ENCODE results near the gene EPGN. TPM values are rescaled to one million over a fixed set of nuclear protein-coding genes. Genes with fewer than 3 reads are reported as not detected.

The EPGN gene
- polyA plus RNA-seq, 1 donor from 2014 or later, result not detected

- no peak overlapping the region for H3K27ac ChIP-seq (ENCODE audit: low read length)
- no peak overlapping the region for H3K9ac ChIP-seq (ENCODE audit: low read length)
- H3K36me3 ChIP-seq (ENCODE audit: insufficient read depth, low read length), result no peaks in the 10 kb centered on the region
- no peak for TF ChIP-seq POLR2AphosphoS5 (IDR thresholded peaks at IDR 0.05)
- TF ChIP-seq EP300 (conservative IDR thresholded peaks at IDR 0.05; ENCODE audit: poor library complexity, severe bottlenecking), result no peak
- no peaks in the 10 kb centered on the region for H3K9me2 ChIP-seq (ENCODE audit: insufficient read depth, low read length)
- H3K9me3 ChIP-seq (ENCODE audit: low read length), result no peaks in the 10 kb centered on the region
- H3F3A ChIP-seq (ENCODE audit: insufficient read depth, low read length, poor library complexity, severe bottlenecking), result no peaks in the 10 kb centered on the region
- H3K27me3 ChIP-seq (ENCODE audit: insufficient read depth, low read depth, low read length), result no peaks in the 10 kb centered on the region
- H3K4me2 ChIP-seq (ENCODE audit: low read length), result no peak overlapping the region
- no peak overlapping the region for H2AFZ ChIP-seq (ENCODE audit: low read depth, low read length)
- H3K4me3 ChIP-seq (ENCODE audit: low read length), result no peak overlapping the region
- H3K79me2 ChIP-seq (replicated peaks; ENCODE audit: insufficient read depth, low read length), result no peaks in the 10 kb centered on the region
- H4K20me1 ChIP-seq (ENCODE audit: insufficient read depth), result no peaks in the 10 kb centered on the region
Measured at GRCh38 chr4:74267998-74268606, 40.2 kb upstream of the EPGN start.

GRCh38 chr4:74268643-74269042, 39.6 kb upstream of the EPGN start:
- Histone ChIP-seq H3F3A (ENCODE audit: insufficient read depth, low read length, poor library complexity, severe bottlenecking) (no peaks in the 10 kb centered on the region), H3K4me3 (ENCODE audit: low read length) (no peak overlapping the region), H3K9me2 (ENCODE audit: insufficient read depth, low read length) (no peaks in the 10 kb centered on the region), H3K36me3 (ENCODE audit: insufficient read depth, low read length) (no peaks in the 10 kb centered on the region), H4K20me1 (ENCODE audit: insufficient read depth) (no peaks in the 10 kb centered on the region), H2AFZ (ENCODE audit: low read depth, low read length) (no peak overlapping the region), H3K9me3 (ENCODE audit: low read length) (no peaks in the 10 kb centered on the region), H3K27me3 (ENCODE audit: insufficient read depth, low read depth, low read length) (no peaks in the 10 kb centered on the region), H3K4me2 (ENCODE audit: low read length) (no peak overlapping the region), H3K27ac (ENCODE audit: low read length) (no peak overlapping the region), H3K9ac (ENCODE audit: low read length) (no peak overlapping the region), H3K79me2 (replicated peaks; ENCODE audit: insufficient read depth, low read length) (no peaks in the 10 kb centered on the region)
- TF ChIP-seq SMC3 (conservative IDR thresholded peaks at IDR 0.05; ENCODE audit: poor library complexity), result no peak
- no peak for TF ChIP-seq POLR2AphosphoS5 (IDR thresholded peaks at IDR 0.05)
- no peak for TF ChIP-seq TAF1 (IDR thresholded peaks at IDR 0.05; ENCODE audit: low read depth)
- TF ChIP-seq, protein P1, sequence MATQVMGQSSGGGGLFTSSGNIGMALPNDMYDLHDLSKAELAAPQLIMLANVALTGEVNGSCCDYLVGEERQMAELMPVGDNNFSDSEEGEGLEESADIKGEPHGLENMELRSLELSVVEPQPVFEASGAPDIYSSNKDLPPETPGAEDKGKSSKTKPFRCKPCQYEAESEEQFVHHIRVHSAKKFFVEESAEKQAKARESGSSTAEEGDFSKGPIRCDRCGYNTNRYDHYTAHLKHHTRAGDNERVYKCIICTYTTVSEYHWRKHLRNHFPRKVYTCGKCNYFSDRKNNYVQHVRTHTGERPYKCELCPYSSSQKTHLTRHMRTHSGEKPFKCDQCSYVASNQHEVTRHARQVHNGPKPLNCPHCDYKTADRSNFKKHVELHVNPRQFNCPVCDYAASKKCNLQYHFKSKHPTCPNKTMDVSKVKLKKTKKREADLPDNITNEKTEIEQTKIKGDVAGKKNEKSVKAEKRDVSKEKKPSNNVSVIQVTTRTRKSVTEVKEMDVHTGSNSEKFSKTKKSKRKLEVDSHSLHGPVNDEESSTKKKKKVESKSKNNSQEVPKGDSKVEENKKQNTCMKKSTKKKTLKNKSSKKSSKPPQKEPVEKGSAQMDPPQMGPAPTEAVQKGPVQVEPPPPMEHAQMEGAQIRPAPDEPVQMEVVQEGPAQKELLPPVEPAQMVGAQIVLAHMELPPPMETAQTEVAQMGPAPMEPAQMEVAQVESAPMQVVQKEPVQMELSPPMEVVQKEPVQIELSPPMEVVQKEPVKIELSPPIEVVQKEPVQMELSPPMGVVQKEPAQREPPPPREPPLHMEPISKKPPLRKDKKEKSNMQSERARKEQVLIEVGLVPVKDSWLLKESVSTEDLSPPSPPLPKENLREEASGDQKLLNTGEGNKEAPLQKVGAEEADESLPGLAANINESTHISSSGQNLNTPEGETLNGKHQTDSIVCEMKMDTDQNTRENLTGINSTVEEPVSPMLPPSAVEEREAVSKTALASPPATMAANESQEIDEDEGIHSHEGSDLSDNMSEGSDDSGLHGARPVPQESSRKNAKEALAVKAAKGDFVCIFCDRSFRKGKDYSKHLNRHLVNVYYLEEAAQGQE (IDR thresholded peaks at IDR 0.05; ENCODE audit: borderline replicate concordance), result no peak
- TF ChIP-seq EP300 (conservative IDR thresholded peaks at IDR 0.05; ENCODE audit: poor library complexity, severe bottlenecking), result no peak
- TF ChIP-seq, protein P2, sequence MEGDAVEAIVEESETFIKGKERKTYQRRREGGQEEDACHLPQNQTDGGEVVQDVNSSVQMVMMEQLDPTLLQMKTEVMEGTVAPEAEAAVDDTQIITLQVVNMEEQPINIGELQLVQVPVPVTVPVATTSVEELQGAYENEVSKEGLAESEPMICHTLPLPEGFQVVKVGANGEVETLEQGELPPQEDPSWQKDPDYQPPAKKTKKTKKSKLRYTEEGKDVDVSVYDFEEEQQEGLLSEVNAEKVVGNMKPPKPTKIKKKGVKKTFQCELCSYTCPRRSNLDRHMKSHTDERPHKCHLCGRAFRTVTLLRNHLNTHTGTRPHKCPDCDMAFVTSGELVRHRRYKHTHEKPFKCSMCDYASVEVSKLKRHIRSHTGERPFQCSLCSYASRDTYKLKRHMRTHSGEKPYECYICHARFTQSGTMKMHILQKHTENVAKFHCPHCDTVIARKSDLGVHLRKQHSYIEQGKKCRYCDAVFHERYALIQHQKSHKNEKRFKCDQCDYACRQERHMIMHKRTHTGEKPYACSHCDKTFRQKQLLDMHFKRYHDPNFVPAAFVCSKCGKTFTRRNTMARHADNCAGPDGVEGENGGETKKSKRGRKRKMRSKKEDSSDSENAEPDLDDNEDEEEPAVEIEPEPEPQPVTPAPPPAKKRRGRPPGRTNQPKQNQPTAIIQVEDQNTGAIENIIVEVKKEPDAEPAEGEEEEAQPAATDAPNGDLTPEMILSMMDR (IDR thresholded peaks at IDR 0.05; ENCODE audit: poor library complexity, severe bottlenecking), result no peak
- TF ChIP-seq RAD21 (conservative IDR thresholded peaks at IDR 0.05), result no peak
- no peak for TF ChIP-seq EZH2 (IDR thresholded peaks at IDR 0.05; ENCODE audit: borderline replicate concordance, insufficient read depth, low read length, poor library complexity, severe bottlenecking)
- no peak for TF ChIP-seq MXI1 (conservative IDR thresholded peaks at IDR 0.05; ENCODE audit: poor library complexity, severe bottlenecking)

Measured in neural cell (in vitro differentiated cells).